Measurements from ENCODE around the gene PAFAH1B1. TPM values are rescaled to one million over a fixed set of nuclear protein-coding genes. Genes with fewer than 3 reads are reported as not detected.
A peak's percentile ranks its signal among the peaks of the same experiment; 100 is the strongest.
"Not testable (repeated sequence)": the region's sequence is repeated elsewhere in the genome, so short reads cannot be mapped to it uniquely, and the experiment has no call there.

The PAFAH1B1 gene
- total RNA-seq, 1 donor from 2014 or later = 107 TPM

DNA sequence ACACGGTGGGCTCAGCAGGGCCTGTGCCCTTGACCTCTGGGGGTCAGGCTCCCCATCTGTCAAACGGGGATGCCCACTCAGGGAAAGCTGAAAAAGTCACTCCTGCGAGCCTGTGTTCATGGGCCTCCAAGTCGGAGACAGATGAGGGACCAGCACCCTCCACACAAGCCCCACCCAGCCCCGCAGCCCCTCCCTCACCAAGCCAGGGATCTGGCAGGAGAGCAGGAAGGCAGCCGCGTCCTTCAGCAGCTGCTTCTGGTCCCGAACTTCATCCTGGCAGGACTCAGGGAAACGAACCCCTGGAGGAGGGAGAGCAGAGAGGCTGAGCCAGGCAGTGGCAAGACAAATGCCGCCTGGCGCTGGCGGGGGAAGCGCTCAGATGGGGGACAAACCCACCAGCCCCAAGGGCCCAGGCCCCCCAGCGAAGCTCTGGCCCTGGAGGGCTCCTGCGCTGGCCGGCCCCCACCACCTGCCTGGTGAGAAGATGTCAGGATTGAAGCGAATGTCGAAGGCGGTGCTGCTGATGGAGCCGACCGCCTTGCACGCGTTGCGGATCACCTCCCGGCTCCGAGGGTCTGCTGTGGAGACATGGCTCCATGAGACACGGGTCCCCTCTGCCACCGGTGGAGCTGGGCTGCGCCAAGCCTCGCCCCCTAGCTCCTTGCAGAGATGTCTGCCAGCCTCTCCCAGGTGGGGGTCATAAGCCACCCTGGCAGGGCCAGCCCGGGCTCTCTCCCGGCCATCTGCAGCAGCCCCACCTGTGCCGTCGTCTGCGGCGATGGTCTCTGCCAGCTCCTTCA is 102.7 kb downstream of the PAFAH1B1 start:
- no peak for DNase-seq
- ATAC-seq = no peak
- intact Hi-C loops (cut with micrococcal nuclease) = no loop called here

DNA sequence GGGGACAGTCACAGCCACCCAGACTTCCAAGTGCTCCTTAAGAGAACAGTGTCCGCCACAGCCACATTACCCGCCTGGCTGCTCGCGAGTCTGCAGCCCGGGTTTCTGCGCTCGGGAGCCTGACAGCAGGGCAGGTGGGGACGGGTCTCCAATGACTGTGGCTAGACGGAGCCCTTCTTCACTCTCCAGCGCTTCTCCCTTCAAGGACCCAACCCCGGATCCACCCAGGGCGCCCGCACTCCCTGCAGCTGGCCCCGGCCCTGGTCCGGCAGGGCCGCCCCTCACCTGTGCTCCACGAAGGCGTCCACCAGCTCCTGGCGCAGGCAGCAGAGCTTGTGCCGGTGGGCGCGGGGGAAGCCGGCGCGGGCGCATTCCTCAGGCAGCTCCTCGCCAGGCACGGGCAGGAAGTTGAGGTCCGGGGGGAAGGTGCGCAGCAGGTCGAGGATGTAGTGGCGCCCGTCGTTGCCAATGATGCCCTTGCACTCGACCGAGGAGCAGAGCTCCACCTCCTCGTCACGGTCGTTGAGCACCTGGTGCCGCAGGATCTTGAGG is 104.2 kb downstream of the PAFAH1B1 start:
- DNase-seq (no peak), ATAC-seq (no peak)
- intact Hi-C loops (cut with micrococcal nuclease) = no loop called here

DNA sequence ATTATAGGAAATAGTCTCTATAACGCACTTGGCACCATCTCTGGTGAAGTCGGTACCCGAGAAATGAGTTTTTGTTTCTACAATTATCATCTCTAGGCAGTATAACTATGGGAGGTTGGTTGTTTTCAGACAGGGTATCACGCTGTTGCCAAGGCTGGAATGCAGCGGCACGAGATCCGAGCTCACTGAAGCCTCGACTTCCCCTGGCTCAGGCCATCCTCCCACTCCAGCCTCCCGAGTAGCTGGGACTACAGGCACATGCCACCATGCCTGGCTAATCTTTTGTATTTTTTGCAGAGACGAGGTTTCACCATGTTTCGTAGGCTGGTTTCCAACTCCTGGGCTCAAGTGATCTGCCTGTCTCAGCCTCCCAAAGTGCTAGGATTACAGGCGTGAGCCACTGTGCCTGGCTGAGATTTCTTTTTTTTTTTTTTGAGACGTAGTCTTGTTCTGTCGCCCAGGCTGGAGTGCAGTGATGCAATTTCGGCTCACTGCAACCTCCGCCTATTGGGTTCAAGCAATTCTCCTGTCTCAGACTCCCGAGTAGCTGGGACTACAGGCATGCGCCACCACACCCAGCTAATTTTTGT is 105.9 kb downstream of the PAFAH1B1 start:
- ATAC-seq; DNase-seq; intact Hi-C loops (cut with micrococcal nuclease): not testable (repeated sequence)

DNA sequence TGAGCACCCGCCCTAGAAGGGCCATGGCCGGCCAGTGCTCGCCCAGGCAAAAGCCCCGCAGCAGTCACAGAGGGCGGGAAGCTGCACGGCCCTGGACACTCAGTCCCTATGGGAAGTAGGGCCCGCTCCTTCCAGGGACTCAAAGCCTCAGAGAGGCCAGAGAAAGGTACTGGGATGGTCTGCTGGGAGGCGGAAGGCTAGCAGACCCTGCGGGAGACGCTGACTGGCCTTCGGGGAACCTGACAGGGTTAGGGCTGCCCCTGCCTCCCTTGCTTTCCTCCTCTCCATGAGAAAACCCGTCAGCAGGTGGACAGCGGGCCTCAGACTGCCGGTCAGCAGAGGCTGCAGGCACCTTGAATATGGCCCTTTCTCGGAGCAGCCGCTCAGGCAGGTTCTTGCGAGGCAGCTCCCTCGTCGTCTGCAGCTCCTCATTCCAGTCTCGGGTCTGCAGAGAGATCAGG is 106.6 kb downstream of the PAFAH1B1 start:
- DNase-seq (no peak), ATAC-seq (no peak)
- intact Hi-C loops (cut with micrococcal nuclease) = no loop called here

DNA sequence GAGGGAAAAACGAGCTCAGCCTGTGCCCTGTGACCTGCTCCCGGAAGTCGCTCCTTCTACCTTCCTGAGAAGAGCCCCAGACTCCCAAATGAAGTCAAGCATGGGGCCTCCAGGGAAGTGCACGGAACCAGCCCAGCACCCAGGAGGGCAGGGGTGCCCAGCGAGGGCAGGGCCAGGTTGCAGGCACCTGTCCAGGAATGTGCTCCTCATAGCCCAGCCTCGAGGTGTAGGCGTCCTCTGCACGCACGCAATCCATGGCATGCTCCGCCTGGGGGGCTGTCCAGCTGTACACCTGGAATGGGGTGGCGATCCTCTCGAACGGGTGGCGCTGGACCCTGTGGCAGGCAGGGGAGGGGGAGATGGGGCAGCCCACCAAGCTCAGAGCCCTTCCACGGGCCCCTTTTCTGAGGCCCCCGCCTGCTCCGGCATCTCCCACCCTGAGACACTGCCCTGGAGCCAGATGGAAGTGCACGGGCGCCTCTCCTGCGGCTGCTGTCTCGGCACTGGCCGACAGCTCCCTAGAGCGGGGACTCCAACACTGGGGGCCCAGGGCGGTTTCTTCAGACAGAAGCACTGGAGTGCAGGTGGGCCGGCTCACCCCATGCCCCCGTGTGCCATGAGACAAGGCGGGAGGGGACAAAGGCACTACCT is 107.2 kb downstream of the PAFAH1B1 start:
- intact Hi-C loops (cut with micrococcal nuclease) = no loop called here

DNA sequence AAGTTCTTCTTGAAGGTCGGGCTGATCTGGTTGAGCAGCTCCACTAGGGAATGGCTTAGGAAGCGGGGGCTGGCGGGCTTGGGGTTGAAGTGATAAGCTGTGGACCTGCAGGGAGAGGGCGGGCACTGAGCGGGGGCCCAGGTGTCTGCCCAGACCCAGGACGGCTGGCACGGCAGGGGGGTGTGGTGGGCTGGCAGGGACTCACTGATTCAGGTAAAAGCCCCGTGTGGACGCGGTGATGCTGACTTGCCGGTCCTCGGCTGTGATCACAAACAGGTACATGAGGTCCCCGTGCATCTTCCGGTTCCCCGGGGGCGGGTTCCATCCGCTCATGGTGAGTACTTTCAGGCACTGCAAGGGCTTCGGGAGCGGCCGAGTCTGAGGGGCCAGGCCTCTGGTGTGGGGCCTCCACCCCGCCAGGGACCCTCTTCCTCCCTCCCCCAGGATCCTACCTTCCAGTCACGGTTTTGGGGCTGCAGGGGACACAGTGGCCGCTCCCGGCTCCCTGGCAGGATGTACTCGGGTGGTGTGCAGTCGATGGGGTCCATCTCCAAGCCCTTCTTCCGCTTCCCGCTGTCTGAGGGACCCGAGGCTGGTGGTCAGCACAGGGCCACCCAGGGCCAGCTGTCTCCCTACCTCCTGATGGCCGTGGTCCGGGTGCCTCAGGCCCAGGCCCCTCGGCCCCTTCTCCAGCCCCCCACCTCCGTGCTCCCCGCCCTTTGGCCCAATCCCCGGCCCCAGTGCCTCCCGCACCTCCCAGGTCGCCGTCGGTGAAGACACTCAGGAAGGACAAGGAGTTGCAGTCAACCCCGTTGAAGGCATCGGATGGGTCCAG is 107.9 kb downstream of the PAFAH1B1 start:
- DNase-seq (peak; percentile 33), ATAC-seq (no peak)
- intact Hi-C loops (cut with micrococcal nuclease) = no loop called here

More for the DNA sequence above, 107.2 kb downstream of the PAFAH1B1 start:
- no peak for ATAC-seq
- DNase-seq = no peak

DNA sequence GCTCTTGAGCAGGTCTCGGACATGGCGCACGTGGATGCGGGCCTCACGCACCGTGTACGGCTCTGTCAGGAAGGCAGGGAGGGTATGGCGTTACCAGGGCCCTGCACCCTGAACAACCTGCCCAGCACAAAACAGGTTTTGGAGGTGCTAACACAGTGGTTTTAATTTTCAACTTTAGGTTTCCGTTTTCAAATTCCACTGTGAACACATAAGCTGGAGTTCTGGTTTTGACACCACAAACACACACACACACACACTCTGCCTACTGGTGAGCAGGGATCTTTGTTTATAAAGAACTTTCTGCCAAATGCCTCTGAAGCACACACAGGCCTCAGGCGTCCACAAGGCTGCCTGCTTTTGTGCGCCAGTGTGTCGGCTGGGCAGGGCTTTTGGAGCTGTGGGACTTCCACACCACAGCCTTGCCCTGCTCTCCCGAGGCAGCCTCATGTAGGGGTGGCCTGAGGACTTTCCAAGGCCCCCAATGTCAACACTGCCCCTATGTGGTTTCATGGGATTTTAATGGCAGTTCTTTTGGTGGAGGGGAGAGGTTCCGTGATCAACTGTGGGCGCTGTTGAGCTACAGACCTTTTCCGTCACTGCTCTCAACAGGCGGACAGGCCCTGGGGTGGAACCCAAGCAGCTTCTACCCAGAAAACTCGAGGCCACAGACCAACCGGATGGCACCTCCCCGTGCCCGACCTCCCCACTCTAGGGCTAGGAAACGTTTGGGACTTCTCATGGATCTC is 108.7 kb downstream of the PAFAH1B1 start:
- DNase-seq = no peak
- intact Hi-C loops (cut with micrococcal nuclease) = no loop called here
- ATAC-seq = no peak

DNA sequence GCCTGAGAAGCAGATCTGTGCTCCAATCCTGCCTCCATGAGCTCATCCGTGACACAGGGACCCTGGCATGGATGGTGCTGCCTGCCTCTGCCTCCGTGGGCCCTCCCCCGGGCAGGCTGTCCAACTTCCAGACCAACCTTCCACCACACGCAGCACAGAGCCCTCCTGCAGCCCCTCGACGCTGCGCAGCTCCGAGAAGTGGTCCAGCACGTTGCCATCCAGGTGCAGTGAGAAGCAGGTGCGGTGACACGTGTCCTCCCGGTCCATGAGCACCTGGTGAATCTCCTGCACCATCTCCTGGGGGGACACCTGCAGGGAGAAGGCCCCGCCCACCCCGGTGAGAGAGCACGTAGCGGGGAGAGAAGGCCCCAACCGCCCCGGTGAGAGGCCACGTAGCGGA is 109.7 kb downstream of the PAFAH1B1 start:
- DNase-seq = peak; percentile 32
- no peak for ATAC-seq
- intact Hi-C loops (cut with micrococcal nuclease) = no loop called here

DNA sequence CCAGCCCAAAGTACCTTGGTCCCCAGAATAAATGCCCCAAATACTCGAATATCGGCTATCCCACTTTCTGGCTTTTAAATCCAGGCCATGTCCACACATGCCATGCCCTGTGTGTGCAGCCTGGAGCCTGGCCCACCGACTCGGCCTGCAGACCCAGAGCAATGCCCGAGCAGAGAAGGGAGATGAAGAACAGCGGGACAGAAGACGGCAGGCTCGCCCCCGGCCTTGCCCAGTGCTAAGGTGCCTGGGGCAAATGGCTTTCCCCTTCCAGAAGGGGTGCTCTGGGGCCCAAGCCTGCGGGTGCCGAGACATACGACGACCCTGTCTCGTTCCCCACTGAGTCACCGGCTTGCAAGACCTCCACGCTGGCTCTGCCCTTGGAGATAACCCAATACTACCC is 110.2 kb downstream of the PAFAH1B1 start:
- DNase-seq (no peak), ATAC-seq (no peak)
- intact Hi-C loops (cut with micrococcal nuclease) = no loop called here

DNA sequence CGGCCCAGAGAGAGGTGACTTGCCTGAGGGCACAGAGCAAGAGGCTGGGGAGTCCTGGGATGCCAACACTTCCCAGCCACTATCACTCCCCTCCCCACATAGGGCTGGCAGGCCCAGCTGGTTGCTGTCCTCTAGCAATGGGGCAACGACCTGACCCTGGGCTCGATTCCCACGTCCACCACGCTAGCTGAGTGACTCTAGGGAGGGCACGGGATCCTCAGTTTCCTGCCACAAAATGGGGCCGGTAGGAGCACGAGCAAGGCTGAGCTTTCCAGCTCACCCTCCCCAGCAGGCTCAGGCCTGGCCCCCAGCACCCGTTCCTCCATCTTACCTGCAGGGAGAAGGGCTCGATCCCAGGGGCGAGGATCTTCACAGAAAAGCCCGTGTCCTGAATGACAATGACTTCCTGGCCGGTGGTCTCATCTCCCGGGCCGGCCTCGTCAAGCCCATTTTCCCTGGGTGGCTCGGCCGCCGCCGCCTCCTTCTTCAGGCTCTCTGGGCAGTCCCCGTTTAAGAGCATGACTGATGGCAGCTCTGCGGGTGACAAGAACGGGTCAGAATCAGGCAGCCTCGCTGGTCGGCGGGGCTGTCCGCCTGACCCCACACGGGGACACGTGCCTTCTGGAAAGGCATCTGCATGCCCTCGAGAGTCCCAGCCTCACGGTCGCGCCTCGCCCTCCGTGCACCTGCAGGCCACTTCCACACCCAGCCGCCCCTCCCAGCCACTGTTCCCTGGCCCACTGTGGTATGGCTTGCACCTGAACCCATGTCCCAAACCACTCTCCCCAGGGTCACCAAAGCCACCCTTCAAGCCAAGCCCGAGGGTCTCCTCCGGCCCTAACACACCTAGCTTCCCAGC is 110.8 kb downstream of the PAFAH1B1 start:
- intact Hi-C loops (cut with micrococcal nuclease) = no loop called here
- ATAC-seq = peak; percentile 5
- DNase-seq = peak; percentile 70

DNA sequence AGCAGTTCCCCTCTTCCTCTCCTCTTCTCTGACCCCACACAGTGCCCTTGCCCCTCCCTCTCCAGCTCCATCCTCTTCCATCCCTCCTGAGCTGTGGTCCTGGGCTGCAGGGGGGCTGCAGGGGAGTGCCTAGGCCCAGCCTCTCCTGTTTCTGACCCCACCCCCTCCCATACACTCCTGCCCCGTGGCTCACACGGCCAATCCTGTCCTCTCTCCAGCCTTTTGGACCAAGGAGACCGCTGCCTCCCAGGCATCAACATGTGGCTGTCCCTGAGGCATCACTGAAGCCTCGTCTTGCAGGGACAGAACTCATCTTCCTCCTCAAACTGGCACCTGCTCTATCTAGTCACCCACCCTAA is 111.4 kb downstream of the PAFAH1B1 start:
- ATAC-seq (no peak), DNase-seq (no peak)
- intact Hi-C loops (cut with micrococcal nuclease) = no loop called here

DNA sequence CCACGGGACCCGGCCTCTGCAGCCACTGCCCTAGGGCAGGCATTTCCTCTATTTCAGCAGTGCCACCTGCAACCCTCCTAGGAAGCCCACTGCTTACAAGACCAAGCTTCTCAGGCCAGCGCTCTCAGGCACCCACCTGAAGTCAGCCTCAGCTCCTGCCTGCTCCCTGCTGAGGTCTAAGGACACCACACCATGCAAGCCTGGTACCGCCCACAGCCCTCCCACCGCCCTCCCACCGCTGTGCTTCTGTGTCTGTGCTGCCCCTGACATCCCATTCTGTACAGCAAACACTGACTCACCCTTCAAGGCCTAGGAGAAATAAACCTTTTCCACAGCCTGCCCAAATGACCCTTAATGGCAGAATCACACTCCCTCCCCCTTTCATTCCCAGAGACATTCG is 111.8 kb downstream of the PAFAH1B1 start:
- ATAC-seq (no peak), DNase-seq (peak; percentile 33)
- intact Hi-C loops (cut with micrococcal nuclease) = no loop called here

DNA sequence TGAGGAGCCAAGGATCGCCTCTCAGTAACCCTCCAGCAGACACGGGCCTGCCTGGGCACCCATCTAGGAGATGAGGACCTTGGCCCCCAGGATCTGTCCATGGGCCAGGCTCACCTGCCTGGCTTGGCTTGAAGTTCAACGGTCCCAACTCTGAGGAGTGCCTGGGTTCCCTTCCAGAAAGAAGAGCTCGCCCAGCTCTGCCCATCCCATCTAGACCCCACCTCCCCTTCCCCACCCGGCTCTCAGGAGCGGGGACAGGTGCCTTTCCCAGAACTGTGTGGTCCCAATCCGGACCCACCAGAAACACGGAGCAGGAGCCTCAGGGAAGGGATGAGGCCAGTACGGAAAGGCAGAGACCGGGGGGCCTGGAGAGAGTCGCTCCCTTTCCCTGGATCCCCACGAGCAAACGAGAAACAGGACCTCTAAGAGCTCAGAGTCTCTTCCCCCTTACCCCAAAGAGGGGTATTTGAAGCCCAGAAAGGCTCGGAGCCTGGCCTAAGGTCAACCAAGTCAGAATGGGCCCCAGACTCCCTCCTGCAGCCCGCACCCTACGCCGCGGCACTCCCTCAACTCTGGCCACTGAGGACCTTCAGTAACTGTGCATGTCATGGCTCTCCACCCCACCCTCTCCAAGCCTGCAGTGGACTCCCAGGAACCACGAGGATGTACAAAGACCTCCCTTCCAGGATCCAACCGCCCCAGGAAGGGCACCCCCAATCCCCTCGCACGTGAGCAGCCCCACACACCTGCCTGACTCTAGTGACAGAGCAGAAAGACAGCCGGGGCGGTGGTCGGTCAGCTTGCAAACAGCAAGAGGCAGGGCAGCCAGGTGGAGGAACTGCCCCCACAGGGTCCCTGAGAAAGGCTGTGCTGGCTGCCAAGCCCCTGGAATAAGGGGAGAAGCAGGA is 112.7 kb downstream of the PAFAH1B1 start:
- peak; percentile 40 for DNase-seq
- intact Hi-C loops (cut with micrococcal nuclease) = no loop called here
- ATAC-seq = no peak

DNA sequence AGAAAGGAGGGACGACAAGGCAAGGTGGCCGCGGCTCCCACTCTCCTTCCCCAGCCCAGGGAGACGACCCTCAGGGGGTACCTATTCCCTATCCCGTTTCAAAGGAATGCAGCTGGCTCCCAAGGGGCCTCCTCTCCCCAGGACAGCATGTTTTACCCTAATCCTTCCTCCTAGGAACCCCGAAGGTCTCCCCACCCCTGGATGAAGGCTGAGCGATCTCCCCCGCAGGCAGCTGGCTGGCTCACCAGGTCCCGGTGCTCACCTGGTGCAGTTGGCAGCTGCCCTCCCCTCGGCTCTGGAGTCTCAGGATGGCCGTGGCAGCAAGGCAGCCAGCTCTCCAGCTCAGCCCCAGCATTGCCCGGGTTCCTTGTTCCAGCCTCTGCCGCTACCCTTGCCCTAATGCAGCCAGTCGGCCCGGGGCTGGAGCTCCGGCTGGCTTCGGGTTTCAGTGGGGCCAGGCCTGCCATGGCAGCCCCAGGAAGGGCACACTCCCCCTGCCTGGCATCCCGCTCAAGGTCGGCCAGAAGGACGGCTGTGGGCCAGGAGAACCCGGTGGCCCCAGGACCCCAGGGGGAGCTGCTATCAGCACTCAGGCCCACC is 113.6 kb downstream of the PAFAH1B1 start:
- ATAC-seq = peak; percentile 35
- intact Hi-C loops (cut with micrococcal nuclease) = no loop called here
- DNase-seq = peak; percentile 71

DNA sequence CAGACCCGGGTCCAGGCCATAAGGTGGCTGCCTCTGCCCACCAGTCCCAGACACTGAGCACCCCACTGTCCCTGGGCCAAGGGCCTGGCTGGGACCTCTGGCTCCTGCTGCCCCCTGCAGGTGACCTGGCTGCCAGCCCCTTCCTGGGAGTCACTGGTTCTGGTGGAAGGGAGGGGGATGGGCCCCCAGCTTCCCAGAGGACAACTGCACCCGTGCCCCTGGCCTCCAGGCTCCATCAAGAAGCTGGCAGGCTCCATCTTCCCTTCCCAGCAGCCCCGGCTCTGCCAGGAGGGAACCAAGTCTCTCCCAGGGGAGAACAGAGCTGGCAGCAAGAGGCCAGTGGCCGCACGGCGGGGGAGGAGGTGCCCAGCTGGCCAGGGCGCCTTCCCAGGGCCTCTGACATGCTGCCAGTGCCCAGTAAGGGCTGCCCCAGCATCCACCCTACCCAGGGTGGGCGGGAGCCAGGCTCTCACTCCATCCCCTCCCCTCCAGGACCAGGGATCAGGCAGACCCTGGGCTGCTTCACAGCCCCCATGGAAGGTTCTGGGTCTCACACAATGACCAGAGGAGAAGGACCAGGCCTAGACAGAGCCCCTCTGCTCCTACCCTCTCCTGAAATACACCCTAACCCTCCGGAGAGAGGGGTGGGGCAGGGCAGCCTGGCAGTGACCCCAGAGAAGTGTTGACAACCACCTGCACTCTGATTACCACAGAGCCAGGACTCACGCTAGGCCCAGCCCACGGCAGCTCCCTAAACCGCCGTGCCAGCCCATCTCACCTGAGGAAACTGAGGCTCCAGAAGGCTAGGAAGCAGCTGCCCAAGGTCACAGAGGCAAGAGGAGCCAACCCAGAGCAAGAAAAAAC is 114.5 kb downstream of the PAFAH1B1 start:
- intact Hi-C loops (cut with micrococcal nuclease) = no loop called here
- ATAC-seq = peak; percentile 64

More for the DNA sequence above, 114.5 kb downstream of the PAFAH1B1 start:
- DNase-seq = peak; percentile 91

Measured in left ventricle myocardium superior (tissue), 1 donor.